ENCODE results near the gene LHX4. TPM values are rescaled to one million over a fixed set of nuclear protein-coding genes. Genes with fewer than 3 reads are reported as not detected.

The LHX4 gene
- polyA plus RNA-seq, 1 experiment, result 0.06 TPM

- TF ChIP-seq CTCF (IDR thresholded peaks at IDR 0.05; ENCODE audit: insufficient read depth, low read depth, low read length), result no peak
- CTCF ChIA-PET, result interaction anchor here (1.9 kb wide), 1 partner anchor 10 kb away, joined by 4 read pairs; no protein-coding TSS in a partner anchor
Measured at GRCh38 chr1:180224902-180225301, 5.2 kb upstream of the LHX4 start.

GRCh38 chr1:180225403-180225802 lies 4.7 kb upstream of the LHX4 start:
- no peak overlapping the region for H3K4me3 ChIP-seq (ENCODE audit: low read depth, low read length)
- H3K27me3 ChIP-seq (ENCODE audit: control insufficient read depth, insufficient read depth, low read length), result peaks cover 38% of the 10 kb centered on the region
- ChIA-PET POLR2A (no interaction called here), CTCF (interaction anchor here (1.9 kb wide), 1 partner anchor 9 kb away, joined by 4 read pairs; no protein-coding TSS in a partner anchor)
- DNase-seq (ENCODE audit: low read depth), result no peak
- no peaks in the 10 kb centered on the region for H3K36me3 ChIP-seq (ENCODE audit: control insufficient read depth, insufficient read depth, low read length)
- no peak for TF ChIP-seq CTCF (IDR thresholded peaks at IDR 0.05; ENCODE audit: insufficient read depth, low read depth, low read length)

More at GRCh38 chr1:180224902-180225301, 5.2 kb upstream of the LHX4 start:
- DNase-seq (ENCODE audit: low read depth), result no peak
- Histone ChIP-seq H3K4me3 (ENCODE audit: low read depth, low read length) (no peak overlapping the region), H3K27me3 (ENCODE audit: control insufficient read depth, insufficient read depth, low read length) (peaks cover 38% of the 10 kb centered on the region), H3K36me3 (ENCODE audit: control insufficient read depth, insufficient read depth, low read length) (no peaks in the 10 kb centered on the region)
- POLR2A ChIA-PET, result no interaction called here

DNA sequence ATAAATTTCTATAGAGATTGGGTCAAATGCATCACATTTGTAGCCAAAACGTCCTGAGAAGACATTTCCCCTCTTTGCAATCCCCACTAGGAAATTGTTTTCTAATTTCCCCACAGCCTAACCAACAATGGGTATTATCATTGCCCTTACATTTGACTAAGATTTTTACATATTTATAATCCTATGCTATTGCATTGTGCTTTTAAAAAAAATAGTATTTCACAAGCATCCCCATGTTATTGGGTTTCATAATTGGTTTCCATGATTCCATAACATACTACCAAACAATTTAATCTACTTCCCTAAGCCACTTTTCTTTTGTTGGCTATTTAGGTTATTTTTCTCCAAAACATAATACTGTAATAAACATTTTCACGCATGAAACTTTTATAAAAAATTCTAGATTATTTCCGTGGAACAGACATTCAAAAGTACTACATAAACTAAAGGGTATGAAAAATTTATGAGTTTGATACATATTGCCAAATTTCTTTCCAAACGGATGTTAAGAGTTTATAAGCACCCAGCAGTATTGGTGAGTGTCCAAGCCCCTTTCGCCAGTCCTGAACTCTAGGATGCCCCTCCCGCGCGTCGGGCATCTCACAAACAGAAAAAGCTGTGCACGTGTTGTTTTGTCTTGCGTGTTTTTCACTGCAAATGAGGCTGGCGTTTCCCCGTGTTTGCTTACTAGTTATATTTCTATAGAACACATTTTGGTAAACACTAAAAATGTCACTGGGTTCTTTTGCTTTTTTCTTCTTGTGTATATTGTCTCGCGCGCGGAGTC lies 2.0 kb upstream of the LHX4 start:
- peaks cover 44% of the 10 kb centered on the region for H3K27me3 ChIP-seq (ENCODE audit: control insufficient read depth, insufficient read depth, low read length)
- CTCF ChIA-PET, result no interaction called here

GRCh38 chr1:180228648-180229482 lies 1.2 kb upstream of the LHX4 start:
- H3K36me3 ChIP-seq (ENCODE audit: control insufficient read depth, insufficient read depth, low read length), result no peaks in the 10 kb centered on the region
- DNase-seq (ENCODE audit: low read depth), result no peak
- no peak for TF ChIP-seq CTCF (IDR thresholded peaks at IDR 0.05; ENCODE audit: insufficient read depth, low read depth, low read length)
- peak overlapping the region; percentile 49 for H3K4me3 ChIP-seq (ENCODE audit: low read depth, low read length)
- ChIA-PET CTCF (no interaction called here), POLR2A (no interaction called here)
- peaks cover 50% of the 10 kb centered on the region for H3K27me3 ChIP-seq (ENCODE audit: control insufficient read depth, insufficient read depth, low read length)

More for the DNA sequence above, 2.0 kb upstream of the LHX4 start:
- POLR2A ChIA-PET, result no interaction called here
- no peak for TF ChIP-seq CTCF (IDR thresholded peaks at IDR 0.05; ENCODE audit: insufficient read depth, low read depth, low read length)
- Histone ChIP-seq H3K4me3 (ENCODE audit: low read depth, low read length) (no peak overlapping the region), H3K36me3 (ENCODE audit: control insufficient read depth, insufficient read depth, low read length) (no peaks in the 10 kb centered on the region)
- DNase-seq (ENCODE audit: low read depth), result no peak

DNA sequence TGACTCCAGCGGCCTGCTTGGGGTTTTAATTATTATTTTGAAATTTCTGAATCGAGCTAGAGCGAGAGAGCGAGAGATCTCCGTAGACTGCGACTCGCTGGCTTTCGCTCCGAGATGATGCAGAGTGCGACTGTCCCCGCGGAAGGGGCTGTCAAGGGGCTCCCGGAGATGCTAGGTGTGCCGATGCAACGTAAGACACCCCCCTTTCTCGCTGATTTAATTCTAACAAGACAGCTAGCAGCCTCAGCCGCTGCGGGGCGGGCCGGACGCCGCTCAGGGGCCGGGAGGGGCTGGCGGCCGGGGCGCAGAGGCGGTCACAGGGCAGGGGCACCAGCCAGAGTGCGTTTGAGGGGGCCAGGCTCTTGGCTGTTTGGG lies 339 bp downstream of the LHX4 start:
- Histone ChIP-seq H3K27me3 (ENCODE audit: control insufficient read depth, insufficient read depth, low read length) (peaks cover 53% of the 10 kb centered on the region), H3K4me3 (ENCODE audit: low read depth, low read length) (peak overlapping the region; percentile 49), H3K36me3 (ENCODE audit: control insufficient read depth, insufficient read depth, low read length) (no peaks in the 10 kb centered on the region)
- CTCF ChIA-PET, result interaction anchor here (2.2 kb wide), 1 partner anchor 22 kb away, joined by 8 read pairs; no protein-coding TSS in a partner anchor
- POLR2A ChIA-PET, result no interaction called here
- no peak for DNase-seq (ENCODE audit: low read depth)
- no peak for TF ChIP-seq CTCF (IDR thresholded peaks at IDR 0.05; ENCODE audit: insufficient read depth, low read depth, low read length)

Data from BJ (cell line).